HEK293 (cell line): ENCODE results near the gene TMEM119.
"Not testable (repeated sequence)": the region's sequence is repeated elsewhere in the genome, so short reads cannot be mapped to it uniquely, and the experiment has no call there.

Experiments used
- CTCF ChIA-PET: fragments of 350-600 bp; formaldehyde crosslinking; extraction: SDS; loops from one replicate; lab custom pipeline; 2021; ENCODE audit warnings: antibody characterized with exemption; lab: Yijun Ruan, JAX
- POLR2A ChIA-PET: fragments of 300-600 bp; formaldehyde crosslinking; extraction: SDS; loops from one replicate; lab custom pipeline; 2020; ENCODE audit warnings: antibody characterized with exemption, inconsistent platforms; lab: Yijun Ruan, JAX
- H3K27ac ChIP-seq: fragments of 200-500 bp; sonication (Bioruptor generic); 2 replicates; pipeline ENCODE4 v1.5.1; 2014; ENCODE audit warnings: low read depth, low read length, control low read depth, inconsistent platforms; ENCODE audit errors: extremely low read depth
- H3K36me3 ChIP-seq, 2 experiments: fragments of 200-500 bp in 1 of 2; sonication (Bioruptor generic) in 1 of 2; 1 replicate in 1 of 2; 2 replicates in 1 of 2; pipeline ENCODE4 v1.5.1; 2014 to 2017; ENCODE audit warnings: inconsistent platforms in 2 of 2, low read length in 2 of 2; ENCODE audit not compliant: control insufficient read depth in 2 of 2, insufficient read depth in 1 of 2
- H3K4me1 ChIP-seq: fragments of 200-500 bp; sonication (Bioruptor generic); 2 replicates; pipeline ENCODE4 v1.5.1; 2014; ENCODE audit warnings: mild to moderate bottlenecking, low read length, inconsistent platforms; ENCODE audit not compliant: control insufficient read depth, insufficient read depth
- H3K4me3 ChIP-seq: 2 replicates; pipeline ENCODE4 v1.5.1; 2011; ENCODE audit warnings: low read depth, mild to moderate bottlenecking, control low read depth, low read length, moderate library complexity
- H3K9me3 ChIP-seq: fragments of 200-500 bp; sonication (Bioruptor generic); 2 replicates; pipeline ENCODE4 v1.5.1; 2014; ENCODE audit warnings: low read depth, low read length, inconsistent platforms; ENCODE audit not compliant: control insufficient read depth, insufficient read depth
- GLIS1 ChIP-seq: fragments of 450-650 bp; formaldehyde crosslinking; IDR thresholded peaks from 2 replicates; pipeline ENCODE4 v1.5.1; 2016; ENCODE audit warnings: missing biosample characterization, missing genetic modification characterization
- KLF17 ChIP-seq: fragments of 450-650 bp; formaldehyde crosslinking; IDR thresholded peaks from 2 replicates; pipeline ENCODE4 v1.5.1; 2016; ENCODE audit warnings: missing biosample characterization, missing genetic modification characterization
- SCRT2 ChIP-seq: fragments of 450-650 bp; formaldehyde crosslinking; IDR thresholded peaks from 2 replicates; pipeline ENCODE4 v1.5.1; 2016; ENCODE audit warnings: missing biosample characterization, missing genetic modification characterization
- SETDB1 ChIP-seq: IDR thresholded peaks from one replicate; pipeline ENCODE4 v1.6.1; 2017; ENCODE audit warnings: mild to moderate bottlenecking, low read length, moderate library complexity, mixed read lengths; ENCODE audit not compliant: insufficient read length
- ZBTB20 ChIP-seq: fragments of 450-650 bp; formaldehyde crosslinking; IDR thresholded peaks from 2 replicates; pipeline ENCODE4 v1.5.1; 2016; ENCODE audit warnings: missing biosample characterization, missing genetic modification characterization
- ZNF10 ChIP-seq: fragments of 450-650 bp; formaldehyde crosslinking; IDR thresholded peaks from 2 replicates; pipeline ENCODE4 v1.5.1; 2017; ENCODE audit warnings: missing biosample characterization, missing genetic modification characterization
- ZNF148 ChIP-seq: fragments of 450-650 bp; formaldehyde crosslinking; IDR thresholded peaks from 2 replicates; pipeline ENCODE4 v1.5.0; 2017; ENCODE audit warnings: missing biosample characterization, missing genetic modification characterization, borderline replicate concordance
- ZNF292 ChIP-seq: fragments of 450-650 bp; formaldehyde crosslinking; IDR thresholded peaks from 2 replicates; pipeline ENCODE4 v1.5.1; 2016; ENCODE audit warnings: low read depth, missing biosample characterization, missing genetic modification characterization, borderline replicate concordance
- ZNF324 ChIP-seq: fragments of 450-650 bp; formaldehyde crosslinking; IDR thresholded peaks from 2 replicates; pipeline ENCODE4 v1.5.1; 2016; ENCODE audit warnings: missing biosample characterization, missing genetic modification characterization
- ZNF404 ChIP-seq: fragments of 450-650 bp; formaldehyde crosslinking; IDR thresholded peaks from 2 replicates; pipeline ENCODE4 v1.5.1; 2017; ENCODE audit warnings: missing biosample characterization, missing genetic modification characterization
- ZNF423 ChIP-seq: fragments of 450-650 bp; formaldehyde crosslinking; IDR thresholded peaks from 2 replicates; pipeline ENCODE4 v1.5.1; 2016; ENCODE audit warnings: missing biosample characterization, missing genetic modification characterization
- ZNF560 ChIP-seq: fragments of 450-650 bp; formaldehyde crosslinking; IDR thresholded peaks from 2 replicates; pipeline ENCODE4 v1.5.1; 2017; ENCODE audit warnings: missing biosample characterization, missing genetic modification characterization, borderline replicate concordance
- ZNF585B ChIP-seq: fragments of 450-650 bp; formaldehyde crosslinking; IDR thresholded peaks from 2 replicates; pipeline ENCODE4 v1.5.1; 2016; ENCODE audit warnings: missing biosample characterization, missing genetic modification characterization
- ZNF658 ChIP-seq: fragments of 450-650 bp; formaldehyde crosslinking; IDR thresholded peaks from 2 replicates; pipeline ENCODE4; 2016; ENCODE audit warnings: missing biosample characterization, missing genetic modification characterization
- ZNF660 ChIP-seq: fragments of 450-650 bp; IDR thresholded peaks from 2 replicates; pipeline ENCODE4 v1.5.1; 2018; ENCODE audit warnings: missing biosample characterization, mild to moderate bottlenecking, missing genetic modification characterization
- TF ChIP-seq, protein P1 (sequence below): fragments of 450-650 bp; formaldehyde crosslinking; IDR thresholded peaks from 2 replicates; pipeline ENCODE4 v1.5.1; 2016; ENCODE audit warnings: missing biosample characterization, missing genetic modification characterization, low read depth
- TF ChIP-seq, protein P2 (sequence below): fragments of 450-650 bp; IDR thresholded peaks from 2 replicates; pipeline ENCODE4 v1.5.1; 2018; ENCODE audit warnings: missing biosample characterization, missing genetic modification characterization
- TF ChIP-seq, protein P3 (sequence below): fragments of 450-650 bp; IDR thresholded peaks from 2 replicates; pipeline ENCODE4 v1.5.1; 2018; ENCODE audit warnings: missing biosample characterization, mild to moderate bottlenecking, missing genetic modification characterization

Gene TMEM119

GRCh38 chr12:108559748-108560147, 38.1 kb downstream of the TMEM119 start:
- Histone ChIP-seq H3K36me3 (peaks cover 5 to 30% of the 10 kb centered on the region in 2 experiments; a peak in 2 of 3 replicates), H3K4me3 (peak overlapping the region; percentile 97), H3K9me3 (no peaks in the 10 kb centered on the region), H3K27ac (no peak overlapping the region), H3K4me1 (0 out of 2 replicates have a peak, but pooled peaks cover 2% of the 10 kb centered on the region)
- TF ChIP-seq GLIS1 (0 out of 2 replicates have a peak, but pooled peaks have one; percentile 14), ZNF658 (tag by site-specific recombination) (no peak)
- POLR2A ChIA-PET: interaction anchor here (0.7 to 1.3 kb wide), 3 partner anchors 11 to 27 kb away, joined by 3 to 5 read pairs (median 3); no protein-coding TSS in a partner anchor
- CTCF ChIA-PET: interaction anchor here (0.7 to 1.1 kb wide), 3 partner anchors 56 to 1319 kb away, joined by 3 to 8 read pairs (median 6); no protein-coding TSS in a partner anchor

GRCh38 chr12:108559007-108559655, 38.8 kb downstream of the TMEM119 start:
- TF ChIP-seq ZNF560 (tag by site-specific recombination): no peak
- peak; percentile 65 for TF ChIP-seq SCRT2 (tag by site-specific recombination)
- no peak for TF ChIP-seq ZNF585B (tag by site-specific recombination)
- TF ChIP-seq, protein P1, sequence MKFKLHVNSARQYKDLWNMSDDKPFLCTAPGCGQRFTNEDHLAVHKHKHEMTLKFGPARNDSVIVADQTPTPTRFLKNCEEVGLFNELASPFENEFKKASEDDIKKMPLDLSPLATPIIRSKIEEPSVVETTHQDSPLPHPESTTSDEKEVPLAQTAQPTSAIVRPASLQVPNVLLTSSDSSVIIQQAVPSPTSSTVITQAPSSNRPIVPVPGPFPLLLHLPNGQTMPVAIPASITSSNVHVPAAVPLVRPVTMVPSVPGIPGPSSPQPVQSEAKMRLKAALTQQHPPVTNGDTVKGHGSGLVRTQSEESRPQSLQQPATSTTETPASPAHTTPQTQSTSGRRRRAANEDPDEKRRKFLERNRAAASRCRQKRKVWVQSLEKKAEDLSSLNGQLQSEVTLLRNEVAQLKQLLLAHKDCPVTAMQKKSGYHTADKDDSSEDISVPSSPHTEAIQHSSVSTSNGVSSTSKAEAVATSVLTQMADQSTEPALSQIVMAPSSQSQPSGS (tag by site-specific recombination): peak; percentile 79
- TF ChIP-seq ZNF148 (tag by site-specific recombination): no peak
- TF ChIP-seq ZNF404: no peak
- TF ChIP-seq ZNF10 (tag by site-specific recombination): no peak
- TF ChIP-seq, protein P2, sequence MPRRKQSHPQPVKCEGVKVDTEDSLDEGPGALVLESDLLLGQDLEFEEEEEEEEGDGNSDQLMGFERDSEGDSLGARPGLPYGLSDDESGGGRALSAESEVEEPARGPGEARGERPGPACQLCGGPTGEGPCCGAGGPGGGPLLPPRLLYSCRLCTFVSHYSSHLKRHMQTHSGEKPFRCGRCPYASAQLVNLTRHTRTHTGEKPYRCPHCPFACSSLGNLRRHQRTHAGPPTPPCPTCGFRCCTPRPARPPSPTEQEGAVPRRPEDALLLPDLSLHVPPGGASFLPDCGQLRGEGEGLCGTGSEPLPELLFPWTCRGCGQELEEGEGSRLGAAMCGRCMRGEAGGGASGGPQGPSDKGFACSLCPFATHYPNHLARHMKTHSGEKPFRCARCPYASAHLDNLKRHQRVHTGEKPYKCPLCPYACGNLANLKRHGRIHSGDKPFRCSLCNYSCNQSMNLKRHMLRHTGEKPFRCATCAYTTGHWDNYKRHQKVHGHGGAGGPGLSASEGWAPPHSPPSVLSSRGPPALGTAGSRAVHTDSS (tag by site-specific recombination): no peak
- CTCF ChIA-PET: interaction anchor here (0.7 kb wide), 1 partner anchor 1320 kb away, joined by 6 read pairs; no protein-coding TSS in a partner anchor
- 0 out of 2 replicates have a peak, but pooled peaks cover 2% of the 10 kb centered on the region for H3K4me1 ChIP-seq
- no peak overlapping the region for H3K27ac ChIP-seq
- POLR2A ChIA-PET: interaction anchor here (0.7 kb wide), 1 partner anchor 10 kb away, joined by 5 read pairs; no protein-coding TSS in a partner anchor
- H3K9me3 ChIP-seq: no peaks in the 10 kb centered on the region
- H3K4me3 ChIP-seq: no peak overlapping the region; the same call in 1 of the 2 replicates
- H3K36me3 ChIP-seq: peaks cover 5 to 23% of the 10 kb centered on the region in 2 experiments; a peak in 2 of 3 replicates

DNA sequence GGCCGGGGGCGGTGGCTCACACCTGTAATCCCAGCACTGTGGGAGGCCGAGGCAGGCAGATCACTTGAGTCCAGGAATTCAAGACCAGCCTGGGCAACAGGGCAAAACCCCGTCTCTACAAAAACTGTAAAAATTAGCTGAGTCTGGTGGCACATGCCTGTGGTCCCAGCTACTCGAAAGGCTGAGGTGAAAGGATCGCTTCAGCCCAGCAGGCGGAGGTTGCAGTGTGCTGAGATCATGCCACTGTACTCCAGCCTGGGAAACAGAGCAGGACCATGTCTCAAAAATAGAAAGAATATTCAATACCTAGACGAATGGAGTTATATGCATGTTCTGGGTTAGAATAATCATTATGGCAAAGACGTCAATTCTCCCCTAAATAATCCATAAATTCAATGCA, 42.5 kb downstream of the TMEM119 start:
- H3K27ac ChIP-seq, H3K4me1 ChIP-seq, POLR2A ChIA-PET, H3K9me3 ChIP-seq, H3K4me3 ChIP-seq: not testable (repeated sequence)
- peaks cover 5 to 21% of the 10 kb centered on the region in 2 experiments; a peak in 2 of 3 replicates for H3K36me3 ChIP-seq
- CTCF ChIA-PET: interaction anchor here (0.6 to 1.7 kb wide), 6 partner anchors 9 to 1722 kb away, joined by 4 to 9 read pairs (median 4); no protein-coding TSS in a partner anchor

DNA sequence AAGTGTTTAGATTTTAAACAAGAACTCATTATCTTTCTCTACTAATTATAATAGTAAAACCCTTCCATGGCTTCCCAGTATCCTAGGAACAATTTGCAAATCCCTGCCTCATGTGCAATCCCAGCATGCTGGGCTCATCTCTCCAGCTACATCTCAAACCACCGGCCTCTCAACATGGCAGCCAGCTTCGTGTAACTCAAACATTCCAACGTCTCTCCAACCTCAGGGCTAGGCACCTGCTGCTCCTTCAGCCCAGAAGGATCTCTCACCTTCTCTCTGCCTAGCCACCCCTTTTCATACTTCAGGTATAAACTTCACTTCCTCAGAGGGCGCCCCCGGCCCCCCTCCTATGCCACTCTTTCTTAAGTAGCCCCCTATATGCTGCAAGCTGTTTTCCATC, 44.1 kb downstream of the TMEM119 start:
- no peak overlapping the region for H3K4me3 ChIP-seq
- no peaks in the 10 kb centered on the region for H3K4me1 ChIP-seq
- H3K36me3 ChIP-seq: peaks cover 5 to 26% of the 10 kb centered on the region in 2 experiments; a peak in 2 of 3 replicates
- POLR2A ChIA-PET: no interaction called here
- CTCF ChIA-PET: no interaction called here
- no peaks in the 10 kb centered on the region for H3K9me3 ChIP-seq
- H3K27ac ChIP-seq: no peak overlapping the region
- TF ChIP-seq ZNF423 (tag by site-specific recombination) (no peak), KLF17 (tag by site-specific recombination) (no peak), ZNF324 (no peak), ZBTB20 (no peak), ZNF660 (tag by site-specific recombination) (no peak), SETDB1 (no peak), ZNF292 (no peak)
- TF ChIP-seq, protein P3, sequence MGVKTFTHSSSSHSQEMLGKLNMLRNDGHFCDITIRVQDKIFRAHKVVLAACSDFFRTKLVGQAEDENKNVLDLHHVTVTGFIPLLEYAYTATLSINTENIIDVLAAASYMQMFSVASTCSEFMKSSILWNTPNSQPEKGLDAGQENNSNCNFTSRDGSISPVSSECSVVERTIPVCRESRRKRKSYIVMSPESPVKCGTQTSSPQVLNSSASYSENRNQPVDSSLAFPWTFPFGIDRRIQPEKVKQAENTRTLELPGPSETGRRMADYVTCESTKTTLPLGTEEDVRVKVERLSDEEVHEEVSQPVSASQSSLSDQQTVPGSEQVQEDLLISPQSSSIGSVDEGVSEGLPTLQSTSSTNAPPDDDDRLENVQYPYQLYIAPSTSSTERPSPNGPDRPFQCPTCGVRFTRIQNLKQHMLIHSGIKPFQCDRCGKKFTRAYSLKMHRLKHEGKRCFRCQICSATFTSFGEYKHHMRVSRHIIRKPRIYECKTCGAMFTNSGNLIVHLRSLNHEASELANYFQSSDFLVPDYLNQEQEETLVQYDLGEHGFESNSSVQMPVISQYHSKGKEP (tag by site-specific recombination): no peak
